ENCODE data around the gene CDHR3. TPM values are rescaled to one million over a fixed set of nuclear protein-coding genes. Genes with fewer than 3 reads are reported as not detected.

CDHR3 gene
- total and polyA plus RNA-seq, 2 of the 8 experiments (the other 6 are each of a cell fraction or from before 2014, with no cell fraction given): 6.4 to 6.8 TPM

DNA sequence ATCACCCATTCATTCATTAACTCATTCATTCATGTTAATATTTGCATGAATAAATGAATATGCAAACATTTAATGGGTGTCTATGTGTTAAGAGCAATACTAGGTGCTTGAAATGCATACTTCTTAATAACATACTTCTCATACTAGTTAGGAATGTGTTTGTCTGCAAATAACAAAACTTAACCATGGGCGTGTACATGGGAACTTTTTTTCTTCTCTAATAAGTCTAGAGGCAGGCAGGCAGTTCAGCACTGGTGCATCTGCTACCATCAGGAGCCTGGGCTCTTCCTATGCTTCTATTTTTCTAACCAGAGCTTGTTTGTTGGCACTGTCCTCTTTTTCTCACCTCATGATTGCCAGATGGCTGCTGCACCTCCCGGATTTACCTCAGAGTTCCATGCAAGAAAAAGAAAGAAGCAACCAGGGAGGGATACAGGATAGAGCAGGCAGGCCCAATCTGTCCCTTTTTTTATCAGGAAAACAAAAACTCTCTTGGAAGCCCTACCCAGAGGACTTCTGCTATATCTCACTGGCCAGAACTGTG is 22.7 kb downstream of the CDHR3 start:
- Histone ChIP-seq H2BK15ac (ENCODE audit: low read length) (no peak overlapping the region), H3K23me2 (ENCODE audit: low read depth, low read length) (no peaks in the 10 kb centered on the region), H3K14ac (ENCODE audit: insufficient read length) (no peak overlapping the region), H2BK12ac (ENCODE audit: low read depth, low read length) (no peak overlapping the region), H3K18ac (ENCODE audit: extremely low read depth, low read length) (no peak overlapping the region), H3K79me1 (ENCODE audit: low read depth, low read length) (no peaks in the 10 kb centered on the region), H3K79me2 (ENCODE audit: control insufficient read depth in 1 of 2, insufficient read depth in 2 of 2, low read length in 2 of 2) (no peaks in the 10 kb centered on the region), H4K20me1 (replicated peaks in 1 of 2; ENCODE audit: control insufficient read depth in 1 of 2, insufficient read depth in 2 of 2, low read length in 2 of 2) (no peaks in the 10 kb centered on the region), H3K27me3 (replicated peaks in 1 of 4; ENCODE audit: control insufficient read depth in 3 of 4, extremely low read depth in 1 of 4, insufficient read depth in 3 of 4, low read length in 3 of 4) (no peaks in the 10 kb centered on the region), H2BK120ac (replicated peaks; ENCODE audit: low read depth, low read length) (no peak overlapping the region), H4K91ac (replicated peaks; ENCODE audit: insufficient read length, low read length) (no peak overlapping the region), H3K4me3 (ENCODE audit: extremely low read depth in 1 of 4, insufficient read depth in 2 of 4, low read depth in 3 of 4, low read length in 4 of 4) (no peak overlapping the region), H3K9ac (replicated peaks in 1 of 4; ENCODE audit: extremely low read depth in 1 of 4, low read depth in 3 of 4, low read length in 3 of 4) (no peak overlapping the region), H3K9me3 (ENCODE audit: insufficient read depth in 2 of 2, low read depth in 1 of 2, low read length in 1 of 2) (no peaks in the 10 kb centered on the region), H3K27ac (ENCODE audit: low read depth, low read length) (no peak overlapping the region), H2AK5ac (ENCODE audit: low read depth, low read length) (no peak overlapping the region), H3K56ac (replicated peaks; ENCODE audit: insufficient read length, low read depth, low read length) (no peak overlapping the region), H2AFZ (ENCODE audit: low read length) (no peak overlapping the region), H3K4me2 (ENCODE audit: insufficient read depth in 1 of 2, low read depth in 2 of 2, low read length in 2 of 2) (no peak overlapping the region), H3K23ac (ENCODE audit: insufficient read length) (no peak overlapping the region), H3K4me1 (replicated peaks in 1 of 4; ENCODE audit: control insufficient read depth in 3 of 4, insufficient read depth in 4 of 4, low read length in 3 of 4) (peaks cover 11 to 40% (median 34%) of the 10 kb centered on the region in 4 experiments), H2BK5ac (ENCODE audit: low read depth, low read length) (no peak overlapping the region), H3K4ac (replicated peaks; ENCODE audit: insufficient read length, low read depth, low read length) (no peak overlapping the region), H3K36me3 (ENCODE audit: control insufficient read depth in 2 of 4, insufficient read depth in 4 of 4, low read length in 3 of 4) (no peaks in the 10 kb centered on the region), H4K8ac (ENCODE audit: extremely low read depth, insufficient read depth, low read length) (no peak overlapping the region), H4K5ac (ENCODE audit: insufficient read length, low read depth, low read length) (no peak overlapping the region), H2BK20ac (ENCODE audit: low read length) (no peak overlapping the region)
- no peak for FAIRE-seq
- no peak for DNase-seq (ENCODE audit: low read depth in 1 of 2, low spot score in 2 of 2)
- 71% methylated on average over 2 of the region's 2 CpGs; no CpG with 5 or more reads in 1 of the 2 experiments for WGBS, 2 experiments (ENCODE audit: extremely low coverage in 1 of 2, insufficient coverage in 1 of 2, insufficient read length in 1 of 2, insufficient replicate concordance in 2 of 2, low coverage in 1 of 2, low lambda C conversion rate in 2 of 2, missing lambda C conversion rate in 1 of 2)
- ChIA-PET CTCF (ENCODE audit: partially characterized antibody) (interaction anchor here (0.7 to 3.9 kb wide), 10 partner anchors 12 to 64 kb away, joined by 3 to 14 read pairs (median 4); no protein-coding TSS in a partner anchor), POLR2A (ENCODE audit: partially characterized antibody) (no interaction called here)
- TF ChIP-seq RNF2 (IDR thresholded peaks at IDR 0.05; ENCODE audit: borderline replicate concordance, low read depth, low read length, missing control alignments, poor library complexity, severe bottlenecking) (no peak), ASH2L (IDR thresholded peaks at IDR 0.05; ENCODE audit: low read length) (no peak), TAF7 (optimal IDR thresholded peaks at IDR 0.05; ENCODE audit: borderline replicate concordance, low read depth, low read length) (no peak), YY1 (IDR thresholded peaks at IDR 0.05; ENCODE audit: low read depth, low read length) (no peak), EP300 (IDR thresholded peaks at IDR 0.05; ENCODE audit: borderline replicate concordance in 1 of 2, low read depth in 2 of 2, low read length in 2 of 2) (no peak), NANOG (IDR thresholded peaks at IDR 0.05; ENCODE audit: insufficient read depth, low read depth, low read length, poor library complexity, severe bottlenecking) (no peak), SP4 (IDR thresholded peaks at IDR 0.05; ENCODE audit: low read length) (no peak), SIRT6 (IDR thresholded peaks at IDR 0.05; ENCODE audit: low read length) (no peak)
- TF ChIP-seq, protein P1, sequence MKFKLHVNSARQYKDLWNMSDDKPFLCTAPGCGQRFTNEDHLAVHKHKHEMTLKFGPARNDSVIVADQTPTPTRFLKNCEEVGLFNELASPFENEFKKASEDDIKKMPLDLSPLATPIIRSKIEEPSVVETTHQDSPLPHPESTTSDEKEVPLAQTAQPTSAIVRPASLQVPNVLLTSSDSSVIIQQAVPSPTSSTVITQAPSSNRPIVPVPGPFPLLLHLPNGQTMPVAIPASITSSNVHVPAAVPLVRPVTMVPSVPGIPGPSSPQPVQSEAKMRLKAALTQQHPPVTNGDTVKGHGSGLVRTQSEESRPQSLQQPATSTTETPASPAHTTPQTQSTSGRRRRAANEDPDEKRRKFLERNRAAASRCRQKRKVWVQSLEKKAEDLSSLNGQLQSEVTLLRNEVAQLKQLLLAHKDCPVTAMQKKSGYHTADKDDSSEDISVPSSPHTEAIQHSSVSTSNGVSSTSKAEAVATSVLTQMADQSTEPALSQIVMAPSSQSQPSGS (IDR thresholded peaks at IDR 0.05; ENCODE audit: low read length): no peak
- TF ChIP-seq, protein P2, sequence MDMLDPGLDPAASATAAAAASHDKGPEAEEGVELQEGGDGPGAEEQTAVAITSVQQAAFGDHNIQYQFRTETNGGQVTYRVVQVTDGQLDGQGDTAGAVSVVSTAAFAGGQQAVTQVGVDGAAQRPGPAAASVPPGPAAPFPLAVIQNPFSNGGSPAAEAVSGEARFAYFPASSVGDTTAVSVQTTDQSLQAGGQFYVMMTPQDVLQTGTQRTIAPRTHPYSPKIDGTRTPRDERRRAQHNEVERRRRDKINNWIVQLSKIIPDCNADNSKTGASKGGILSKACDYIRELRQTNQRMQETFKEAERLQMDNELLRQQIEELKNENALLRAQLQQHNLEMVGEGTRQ (IDR thresholded peaks at IDR 0.05; ENCODE audit: low read length): no peak
